ENCODE measurements around the gene COL24A1. TPM values are rescaled to one million over a fixed set of nuclear protein-coding genes. Genes with fewer than 3 reads are reported as not detected.
"Not testable (repeated sequence)": the region's sequence is repeated elsewhere in the genome, so short reads cannot be mapped to it uniquely, and the experiment has no call there.

Gene COL24A1
- total RNA-seq, 1 experiment from 2014 or later, result 1.2 TPM

- DNase-seq (ENCODE audit: low read depth), result no peak
These were observed 340.7 kb downstream of the COL24A1 start for GRCh38 chr1:85815906-85816305.

- DNase-seq (ENCODE audit: low read depth), result no peak
These were observed 350.2 kb downstream of the COL24A1 start for GRCh38 chr1:85806236-85806965.

GRCh38 chr1:85801520-85801919, 355.1 kb downstream of the COL24A1 start:
- DNase-seq (ENCODE audit: low read depth), result no peak

GRCh38 chr1:85799737-85800136, 356.8 kb downstream of the COL24A1 start:
- DNase-seq (ENCODE audit: low read depth), result no peak

- no peak for DNase-seq (ENCODE audit: low read depth)
These were observed 358.2 kb downstream of the COL24A1 start for GRCh38 chr1:85798419-85798818.

GRCh38 chr1:85777021-85777420, 379.6 kb downstream of the COL24A1 start:
- DNase-seq (ENCODE audit: low read depth), result not testable (repeated sequence)

- no peak for DNase-seq (ENCODE audit: low read depth)
These were observed 393.8 kb downstream of the COL24A1 start for GRCh38 chr1:85762804-85763203.

GRCh38 chr1:85756864-85757263, 399.7 kb downstream of the COL24A1 start:
- no peak for DNase-seq (ENCODE audit: low read depth)

GRCh38 chr1:85748120-85748519, 408.5 kb downstream of the COL24A1 start:
- DNase-seq (ENCODE audit: low read depth), result no peak

- DNase-seq (ENCODE audit: low read depth), result no peak
These were observed 409.8 kb downstream of the COL24A1 start for GRCh38 chr1:85746777-85747176.

GRCh38 chr1:85743814-85744213, 412.8 kb downstream of the COL24A1 start:
- no peak for DNase-seq (ENCODE audit: low read depth)

- no peak for DNase-seq (ENCODE audit: low read depth)
These were observed 421.6 kb downstream of the COL24A1 start for GRCh38 chr1:85734931-85735330.

- no peak for DNase-seq (ENCODE audit: low read depth)
These were observed 437.8 kb downstream of the COL24A1 start for GRCh38 chr1:85718678-85719340.

GRCh38 chr1:85714418-85715114, 442.0 kb downstream of the COL24A1 start:
- peak; percentile 11 for DNase-seq (ENCODE audit: low read depth)

- peak; percentile 45 for DNase-seq (ENCODE audit: low read depth)
These were observed 447.7 kb downstream of the COL24A1 start for GRCh38 chr1:85708829-85709227.

GRCh38 chr1:85707990-85708828, 448.4 kb downstream of the COL24A1 start, which contains the start of gene ZNHIT6:
ZNHIT6 (minus strand) TSS chr1:85708433; CDS start chr1:85708284, 149 bp downstream.
- peak; percentile 97 for DNase-seq (ENCODE audit: low read depth)

- no peak for DNase-seq (ENCODE audit: low read depth)
These were observed 449.1 kb downstream of the COL24A1 start for GRCh38 chr1:85707267-85707989.

GRCh38 chr1:85705940-85706339, 450.6 kb downstream of the COL24A1 start:
- DNase-seq (ENCODE audit: low read depth), result no peak

- no peak for DNase-seq (ENCODE audit: low read depth)
These were observed 456.1 kb downstream of the COL24A1 start for GRCh38 chr1:85700422-85700821.

- DNase-seq (ENCODE audit: low read depth), result no peak
These were observed 458.7 kb downstream of the COL24A1 start for GRCh38 chr1:85697895-85698294.

GRCh38 chr1:85692730-85693314, 463.8 kb downstream of the COL24A1 start:
- DNase-seq (ENCODE audit: low read depth), result peak; percentile 44
